ENCODE results near the gene WARS2.

Gene WARS2

GRCh38 chr1:119006406-119007279, 133.8 kb downstream of the WARS2 start:
- POLR2A ChIA-PET, result no interaction called here
- CTCF ChIA-PET, result interaction anchor here (1.1 to 1.4 kb wide), 3 partner anchors 10 to 852 kb away, joined by 3 to 4 read pairs (median 4); no protein-coding TSS in a partner anchor
- DNase-seq (ENCODE audit: extremely low spot score), result no peak
- TF ChIP-seq, protein P1, sequence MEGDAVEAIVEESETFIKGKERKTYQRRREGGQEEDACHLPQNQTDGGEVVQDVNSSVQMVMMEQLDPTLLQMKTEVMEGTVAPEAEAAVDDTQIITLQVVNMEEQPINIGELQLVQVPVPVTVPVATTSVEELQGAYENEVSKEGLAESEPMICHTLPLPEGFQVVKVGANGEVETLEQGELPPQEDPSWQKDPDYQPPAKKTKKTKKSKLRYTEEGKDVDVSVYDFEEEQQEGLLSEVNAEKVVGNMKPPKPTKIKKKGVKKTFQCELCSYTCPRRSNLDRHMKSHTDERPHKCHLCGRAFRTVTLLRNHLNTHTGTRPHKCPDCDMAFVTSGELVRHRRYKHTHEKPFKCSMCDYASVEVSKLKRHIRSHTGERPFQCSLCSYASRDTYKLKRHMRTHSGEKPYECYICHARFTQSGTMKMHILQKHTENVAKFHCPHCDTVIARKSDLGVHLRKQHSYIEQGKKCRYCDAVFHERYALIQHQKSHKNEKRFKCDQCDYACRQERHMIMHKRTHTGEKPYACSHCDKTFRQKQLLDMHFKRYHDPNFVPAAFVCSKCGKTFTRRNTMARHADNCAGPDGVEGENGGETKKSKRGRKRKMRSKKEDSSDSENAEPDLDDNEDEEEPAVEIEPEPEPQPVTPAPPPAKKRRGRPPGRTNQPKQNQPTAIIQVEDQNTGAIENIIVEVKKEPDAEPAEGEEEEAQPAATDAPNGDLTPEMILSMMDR (IDR thresholded peaks at IDR 0.05; ENCODE audit: control extremely low read depth, extremely low read depth, low read depth, missing control alignments), result no peak

DNA sequence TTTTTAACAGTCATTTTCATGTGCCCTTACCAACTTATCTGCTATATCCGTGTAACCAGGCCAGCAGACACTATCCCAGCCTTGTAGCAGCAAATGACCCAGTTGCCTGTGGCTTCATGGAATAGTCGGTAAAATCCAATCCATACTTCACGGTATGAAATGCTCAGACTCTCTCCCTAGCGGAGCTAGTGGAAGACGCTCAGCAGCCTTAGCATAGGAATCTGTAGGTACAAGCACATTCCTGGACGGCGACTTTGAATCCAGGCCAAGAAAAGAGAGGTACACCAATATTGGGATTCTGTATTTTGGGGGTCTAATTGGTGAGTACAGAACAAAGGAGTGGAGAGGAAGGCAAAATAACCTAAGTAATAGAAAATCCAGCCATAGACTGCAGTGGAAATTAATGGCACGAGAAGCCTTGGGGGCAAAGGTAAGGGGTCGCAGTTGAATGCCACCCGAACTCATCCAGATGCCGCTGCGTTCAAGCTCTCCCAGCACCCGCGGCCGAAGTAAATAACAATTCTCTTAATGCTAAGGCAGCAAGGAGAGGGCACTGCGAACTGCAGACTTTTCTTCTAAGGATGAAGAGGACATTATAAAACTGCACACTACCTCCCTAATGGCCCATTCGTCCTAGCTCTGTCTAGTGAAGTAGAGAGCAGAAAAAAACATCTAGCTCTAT, 134.6 kb downstream of the WARS2 start:
- DNase-seq (ENCODE audit: extremely low spot score), result no peak
- CTCF ChIA-PET, result interaction anchor here (1.1 to 1.4 kb wide), 3 partner anchors 9 to 851 kb away, joined by 3 to 4 read pairs (median 4); no protein-coding TSS in a partner anchor
- TF ChIP-seq, protein P1 (IDR thresholded peaks at IDR 0.05; ENCODE audit: control extremely low read depth, extremely low read depth, low read depth, missing control alignments), result no peak
- POLR2A ChIA-PET, result no interaction called here

GRCh38 chr1:119004781-119005180, 135.7 kb downstream of the WARS2 start:
- POLR2A ChIA-PET, result no interaction called here
- TF ChIP-seq, protein P1 (IDR thresholded peaks at IDR 0.05; ENCODE audit: control extremely low read depth, extremely low read depth, low read depth, missing control alignments), result no peak
- CTCF ChIA-PET, result interaction anchor here (1.6 kb wide), 1 partner anchor 10 kb away, joined by 3 read pairs; no protein-coding TSS in a partner anchor
- no peak for DNase-seq (ENCODE audit: extremely low spot score)

GRCh38 chr1:119004129-119004527, 136.3 kb downstream of the WARS2 start:
- TF ChIP-seq, protein P1 (IDR thresholded peaks at IDR 0.05; ENCODE audit: control extremely low read depth, extremely low read depth, low read depth, missing control alignments), result no peak
- ChIA-PET POLR2A (no interaction called here), CTCF (interaction anchor here (1.6 kb wide), 2 partner anchors 9 to 850 kb away, joined by 3 to 4 read pairs; no protein-coding TSS in a partner anchor)
- DNase-seq (ENCODE audit: extremely low spot score), result no peak

DNA sequence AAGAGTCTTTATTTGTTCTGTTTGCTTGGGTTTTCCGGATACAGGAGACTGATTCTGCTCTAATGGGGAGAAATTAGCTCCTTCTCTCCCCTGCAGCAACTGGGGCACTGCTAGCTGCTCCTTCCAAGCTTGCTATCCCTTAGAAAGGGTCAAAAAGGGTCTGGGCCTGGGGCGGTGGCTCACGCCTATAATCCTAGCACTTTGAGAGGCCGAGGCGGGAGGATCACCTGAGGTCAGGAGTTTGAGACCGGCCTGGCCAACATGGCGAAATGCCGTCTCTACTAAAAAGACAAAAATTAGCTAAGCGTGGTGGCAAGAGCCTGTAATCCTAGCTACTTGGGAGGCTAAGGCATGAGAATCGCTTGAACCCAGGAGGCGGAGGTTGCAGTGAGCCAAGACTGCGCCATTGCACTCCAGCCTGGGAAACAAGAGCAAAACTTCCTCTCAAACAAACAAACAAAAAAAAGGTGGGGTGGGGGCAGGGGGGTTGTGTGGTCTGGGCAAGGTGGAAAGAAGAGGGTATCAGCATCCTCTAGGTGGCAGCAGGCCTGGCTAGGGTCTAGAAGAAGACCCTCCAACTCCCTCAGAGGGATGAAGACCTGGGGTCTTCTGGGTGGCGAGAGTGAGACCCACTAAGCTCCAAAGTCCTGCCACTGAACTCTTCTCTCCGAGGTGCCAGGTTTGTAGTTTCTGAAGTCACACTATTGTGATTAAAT, 136.9 kb downstream of the WARS2 start:
- ChIA-PET CTCF (interaction anchor here (1.6 kb wide), 2 partner anchors 8 to 849 kb away, joined by 3 to 4 read pairs; no protein-coding TSS in a partner anchor), POLR2A (no interaction called here)
- DNase-seq (ENCODE audit: extremely low spot score), result no peak
- TF ChIP-seq, protein P1 (IDR thresholded peaks at IDR 0.05; ENCODE audit: control extremely low read depth, extremely low read depth, low read depth, missing control alignments), result no peak

Data from GM10248 (cell line).